GM18861 (cell line): ENCODE data around the gene SPDYE4.

Experiments
- ATAC-seq: cut with Tn5 transposase; IDR thresholded peaks from one replicate; pipeline ENCODE4 v1.9.1; 2021; ENCODE audit not compliant: unreplicated experiment

Gene SPDYE4

DNA sequence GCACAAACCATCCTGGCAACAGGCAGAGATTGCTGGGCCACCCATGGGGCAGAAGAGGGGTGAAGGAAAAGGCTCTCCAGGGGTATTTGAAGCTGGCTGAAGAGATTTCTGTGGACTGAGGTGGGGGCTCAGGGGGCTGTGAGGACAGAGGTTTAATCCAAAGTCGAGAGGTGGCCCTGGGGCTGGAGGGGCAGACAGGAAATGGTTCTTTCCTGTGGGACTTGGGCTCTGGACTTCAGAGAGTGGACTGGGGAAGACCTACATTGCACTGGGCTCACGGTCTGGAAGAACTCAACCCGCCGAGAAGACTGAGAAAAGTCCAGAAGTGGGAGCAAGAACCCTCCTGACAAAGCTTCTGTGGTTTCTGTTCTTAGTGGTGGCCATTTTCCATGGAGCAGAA, 16.6 kb downstream of the SPDYE4 start:
- ATAC-seq = no peak

GRCh38 chr17:8741366-8741765, 17.0 kb downstream of the SPDYE4 start:
- no peak for ATAC-seq

GRCh38 chr17:8740486-8740885, 17.9 kb downstream of the SPDYE4 start:
- ATAC-seq = no peak

DNA sequence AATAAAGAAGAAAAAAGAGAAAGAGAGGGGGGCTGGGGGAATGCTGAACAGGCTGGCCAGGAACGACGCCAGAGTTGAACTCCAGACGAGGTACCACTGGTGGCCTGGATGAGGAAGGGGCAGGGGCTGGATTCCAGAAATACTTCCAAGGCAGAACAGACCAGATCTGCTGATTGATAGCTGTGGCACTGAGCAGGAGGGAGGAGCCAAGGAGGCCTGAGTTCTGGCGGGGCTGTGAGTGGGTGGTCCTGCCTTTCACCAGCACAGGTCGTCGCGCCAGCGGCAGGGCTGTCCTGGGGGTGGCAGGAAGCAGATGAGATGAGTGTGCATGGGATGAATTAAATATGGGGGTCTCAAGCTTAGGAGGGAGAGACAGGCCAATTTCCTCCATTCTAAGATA, 19.2 kb downstream of the SPDYE4 start:
- ATAC-seq = no peak

DNA sequence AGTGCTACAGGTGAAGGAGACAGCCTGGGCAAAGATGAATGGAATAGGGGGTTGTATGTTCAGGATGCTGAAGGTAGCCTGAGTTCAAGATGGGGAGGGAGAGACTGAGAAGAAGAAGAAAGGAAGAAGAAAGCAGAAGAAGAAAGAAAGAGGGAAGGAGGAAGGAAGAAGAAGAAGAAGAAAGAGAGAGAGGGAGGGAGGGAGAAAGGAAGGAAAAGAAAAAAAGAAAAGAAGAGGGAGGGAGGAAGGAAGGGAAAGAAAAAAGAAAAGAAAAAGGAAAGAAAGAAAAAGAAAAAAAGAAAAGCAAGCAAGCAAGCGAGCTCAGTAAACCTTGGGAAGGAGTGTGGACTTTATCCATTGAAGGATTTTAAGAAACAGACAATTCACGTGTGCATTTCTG, 21.6 kb downstream of the SPDYE4 start:
- no peak for ATAC-seq

DNA sequence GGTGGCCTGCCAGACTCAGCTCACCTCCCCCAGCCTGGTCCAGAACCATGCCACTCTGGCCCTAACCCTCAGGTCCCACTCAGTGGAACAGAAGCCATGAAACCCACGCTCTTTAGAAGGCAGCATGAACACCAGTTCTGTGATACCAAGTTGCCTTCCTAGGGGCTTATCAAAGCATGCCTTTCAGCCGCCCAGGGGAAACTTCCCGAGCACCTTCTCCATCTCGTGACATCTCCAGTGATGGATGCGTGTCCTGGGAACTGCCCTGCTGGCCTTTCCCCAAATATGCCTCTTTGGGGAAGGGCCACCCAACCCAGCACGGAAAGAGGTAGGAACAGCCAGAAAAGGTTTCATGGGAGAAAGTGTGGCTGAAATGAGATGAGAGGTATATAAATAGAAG, 22.0 kb downstream of the SPDYE4 start:
- ATAC-seq = no peak

- ATAC-seq = no peak
Measured at GRCh38 chr17:8735336-8735939, 22.9 kb downstream of the SPDYE4 start.

- no peak for ATAC-seq
Measured at GRCh38 chr17:8734876-8735275, 23.5 kb downstream of the SPDYE4 start.

DNA sequence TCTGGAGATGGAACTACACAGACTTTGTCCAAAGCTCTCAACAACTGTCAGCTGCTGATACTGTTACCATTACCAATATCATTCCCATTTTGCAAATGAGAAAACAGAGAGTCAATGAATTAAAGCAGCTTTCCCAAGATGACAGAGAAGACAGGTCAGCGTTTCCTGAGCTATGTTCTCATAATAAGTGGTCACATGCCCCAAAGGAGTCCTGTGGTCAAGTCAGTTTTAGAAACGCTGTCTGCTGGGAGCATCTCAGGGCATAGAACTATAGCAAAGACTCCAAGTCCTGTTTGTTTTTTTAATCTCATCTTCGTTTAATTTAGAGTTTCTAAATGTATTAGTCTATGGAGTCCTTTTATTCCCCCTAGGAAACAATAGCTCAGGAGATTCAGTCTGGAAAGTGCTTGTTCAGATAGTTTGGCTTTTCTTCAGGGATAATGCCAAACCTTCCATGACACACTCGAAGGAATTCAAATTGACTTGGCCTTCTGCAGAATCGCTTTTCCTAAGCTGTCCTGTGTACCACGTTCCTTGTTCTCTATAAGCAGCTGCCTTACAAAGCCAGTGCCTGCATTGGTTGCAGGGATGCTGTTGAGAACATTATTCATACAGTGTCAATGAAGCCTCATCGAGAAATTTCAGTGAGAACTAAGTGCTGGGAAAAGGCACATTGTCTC, 25.8 kb downstream of the SPDYE4 start:
- no peak for ATAC-seq

DNA sequence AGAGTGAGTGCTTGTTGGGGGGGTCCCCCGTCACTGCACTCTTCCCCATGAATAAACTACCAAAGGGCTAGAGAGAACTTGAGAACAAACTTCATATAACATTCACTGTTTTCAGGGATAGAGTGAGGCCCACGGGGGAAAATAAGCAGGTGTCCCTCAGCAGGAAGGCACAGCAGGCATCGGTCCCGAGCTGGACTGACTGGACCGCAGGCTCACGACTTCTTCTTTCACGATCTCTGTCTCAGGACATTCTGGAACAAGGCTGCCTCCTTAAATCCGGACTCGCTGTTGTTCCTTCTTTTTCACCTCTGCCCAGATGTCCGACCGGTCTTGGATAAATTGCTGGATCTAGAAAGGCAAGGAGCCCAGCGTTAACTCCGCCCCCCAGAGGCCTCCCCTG, 28.5 kb downstream of the SPDYE4 start:
- ATAC-seq = no peak

- no peak for ATAC-seq
Measured at GRCh38 chr17:8729421-8729820, 28.9 kb downstream of the SPDYE4 start.

- no peak for ATAC-seq
Measured at GRCh38 chr17:8728971-8729370, 29.4 kb downstream of the SPDYE4 start.

DNA sequence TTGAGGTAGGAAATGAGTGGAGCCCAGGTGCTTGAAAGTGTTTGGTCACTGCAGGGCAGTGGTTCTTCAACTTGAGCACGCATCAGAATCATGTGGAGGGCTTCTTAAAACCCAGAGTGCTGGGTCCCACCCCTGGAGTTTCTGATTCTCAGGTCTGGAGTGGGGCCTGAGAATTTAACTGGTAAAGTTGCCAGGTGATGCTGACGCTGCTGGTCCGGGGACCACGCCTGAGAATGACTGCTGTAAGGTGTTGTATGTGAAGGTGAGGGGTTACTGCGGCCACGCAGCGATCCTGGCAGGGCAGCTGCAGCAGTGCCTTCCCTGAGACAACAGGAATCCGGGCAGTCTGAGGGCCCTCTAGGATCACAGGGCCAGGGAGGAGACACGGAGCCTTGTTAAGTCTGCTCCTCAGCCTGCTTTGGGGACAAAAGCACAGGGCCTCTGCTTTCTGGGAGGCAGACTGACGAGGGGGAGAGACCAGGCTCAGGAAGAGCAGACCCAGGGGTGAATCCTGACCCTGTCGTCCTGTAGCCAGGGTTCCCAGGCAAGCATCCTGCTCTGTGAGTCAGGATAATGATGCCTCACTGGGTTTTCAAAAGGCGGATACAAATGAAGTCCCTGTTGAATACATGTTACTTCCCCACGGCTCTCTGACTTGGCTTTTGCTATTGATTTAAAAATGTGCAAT, 30.0 kb downstream of the SPDYE4 start:
- ATAC-seq = no peak

- ATAC-seq = no peak
Measured at GRCh38 chr17:8726941-8727555, 31.3 kb downstream of the SPDYE4 start.

GRCh38 chr17:8725881-8726876, 32.2 kb downstream of the SPDYE4 start:
- no peak for ATAC-seq

DNA sequence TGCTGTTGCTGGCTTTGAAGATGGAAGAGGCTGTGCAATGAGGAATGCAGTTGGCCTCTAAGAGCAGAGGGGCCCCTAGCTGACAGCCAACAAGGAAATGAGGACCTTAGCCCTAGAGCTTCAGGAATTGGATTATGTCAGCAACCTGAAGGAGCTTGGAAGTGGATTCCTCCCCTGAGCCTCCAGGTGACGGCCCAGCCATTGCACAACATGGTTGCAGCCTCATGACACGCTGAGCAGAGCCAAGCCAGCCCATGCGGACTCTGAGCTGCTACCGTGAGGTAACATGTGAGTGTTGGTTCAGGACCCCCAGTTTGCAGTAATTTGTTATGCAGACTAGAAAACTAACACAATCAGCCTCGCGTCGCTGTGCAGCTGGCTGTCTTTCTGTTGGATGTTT, 33.9 kb downstream of the SPDYE4 start:
- no peak for ATAC-seq

- no peak for ATAC-seq
Measured at GRCh38 chr17:8720596-8720995, 37.8 kb downstream of the SPDYE4 start.

DNA sequence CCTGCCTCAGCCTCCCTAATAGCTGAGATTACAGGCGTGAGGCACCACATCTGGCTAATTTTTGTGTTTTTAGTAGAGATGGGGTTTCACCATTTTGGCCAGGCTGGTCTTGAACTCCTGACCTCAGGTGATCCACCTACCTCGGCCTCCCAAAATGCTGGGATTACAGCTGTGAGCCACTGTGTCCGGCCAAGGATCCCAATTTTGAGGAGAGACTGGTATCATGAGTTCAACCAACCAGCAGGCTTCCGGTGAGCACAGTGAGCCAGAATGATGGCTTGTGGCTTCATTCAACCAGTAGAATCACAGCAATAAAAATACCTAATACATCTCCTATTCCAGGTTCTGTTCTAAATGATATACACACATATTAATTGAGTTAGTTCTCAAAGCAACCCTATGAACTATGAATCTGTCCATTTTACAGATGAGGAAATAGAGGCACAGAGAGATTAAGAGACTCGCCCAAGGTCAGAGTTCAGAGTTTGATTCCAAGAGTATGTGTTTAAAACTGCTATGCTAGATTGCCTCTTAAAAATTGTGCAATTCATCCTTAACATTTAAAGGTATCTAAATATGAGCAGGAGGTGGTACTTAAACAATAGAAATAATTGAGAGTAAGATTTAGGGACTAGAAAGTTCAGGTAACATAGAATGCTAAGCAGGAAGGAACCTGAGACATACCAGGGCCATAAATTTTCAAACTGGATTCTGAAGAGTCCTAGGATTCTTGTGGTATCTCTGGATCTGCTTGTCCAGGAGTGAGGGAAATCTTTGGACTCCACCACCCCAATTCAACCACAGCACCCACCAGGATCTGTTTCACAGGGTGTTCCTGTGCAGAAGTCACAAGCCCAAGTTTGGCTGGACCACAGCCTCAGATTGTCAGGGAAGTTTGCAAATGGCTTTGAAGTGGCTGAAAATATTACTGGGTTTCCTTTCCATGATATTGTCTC, 38.8 kb downstream of the SPDYE4 start:
- no peak for ATAC-seq

GRCh38 chr17:8718001-8718563, 40.3 kb downstream of the SPDYE4 start:
- ATAC-seq = no peak
